GM18867 (cell line): Measurements from ENCODE around the gene ETFRF1.
A peak's percentile ranks its signal among the peaks of the same experiment; 100 is the strongest.

ENCODE experiments used
- ATAC-seq: cut with Tn5 transposase; IDR thresholded peaks from one replicate; pipeline ENCODE4 v1.9.1; 2021; ENCODE audit warnings: mild to moderate bottlenecking, moderate library complexity; ENCODE audit not compliant: unreplicated experiment

The ETFRF1 gene

GRCh38 chr12:25195056-25195971 is at the start of gene ETFRF1, which contains the start of gene DNAI7:
Gene ETFRF1, plus strand, starts transcription at chr12:25195237. Its CDS starts 8,720 bp downstream, at chr12:25203957.
Gene DNAI7, minus strand, starts transcription at chr12:25195160. Its CDS starts 82 bp downstream, at chr12:25195078.
- peak; percentile 92 for ATAC-seq

GRCh38 chr12:25146686-25147085 is 48.4 kb upstream of the ETFRF1 start:
- no peak for ATAC-seq

- no peak for ATAC-seq
Observed at GRCh38 chr12:25151476-25151875, 43.6 kb upstream of the ETFRF1 start.

GRCh38 chr12:25152055-25152454 is 43.0 kb upstream of the ETFRF1 start:
- ATAC-seq: no peak

- ATAC-seq: peak; percentile 59
Observed at GRCh38 chr12:25155022-25155576, 39.9 kb upstream of the ETFRF1 start.

GRCh38 chr12:25156061-25156460 is 39.0 kb upstream of the ETFRF1 start:
- no peak for ATAC-seq

- ATAC-seq: no peak
Observed at GRCh38 chr12:25162866-25163265, 32.2 kb upstream of the ETFRF1 start.

- ATAC-seq: no peak
Observed at GRCh38 chr12:25182765-25183164, 12.3 kb upstream of the ETFRF1 start.

- ATAC-seq: no peak
Observed at GRCh38 chr12:25184132-25184531, 10.9 kb upstream of the ETFRF1 start.

- ATAC-seq: peak; percentile 68
Observed at GRCh38 chr12:25186038-25186787, 8.8 kb upstream of the ETFRF1 start.

GRCh38 chr12:25186788-25187402 is 8.1 kb upstream of the ETFRF1 start:
- ATAC-seq: peak; percentile 90

- no peak for ATAC-seq
Observed at GRCh38 chr12:25187781-25188180, 7.3 kb upstream of the ETFRF1 start.

- ATAC-seq: no peak
Observed at GRCh38 chr12:25189656-25190055, 5.4 kb upstream of the ETFRF1 start.

GRCh38 chr12:25190793-25191192 is 4.2 kb upstream of the ETFRF1 start:
- no peak for ATAC-seq

- no peak for ATAC-seq
Observed at GRCh38 chr12:25194214-25194613, 823 bp upstream of the ETFRF1 start.

GRCh38 chr12:25194722-25195055 is 348 bp upstream of the ETFRF1 start:
- ATAC-seq: no peak

- ATAC-seq: no peak
Observed at GRCh38 chr12:25197608-25198007, 2.6 kb downstream of the ETFRF1 start.

- no peak for ATAC-seq
Observed at GRCh38 chr12:25200703-25201102, 5.7 kb downstream of the ETFRF1 start.

GRCh38 chr12:25202137-25202536 is 7.1 kb downstream of the ETFRF1 start:
- no peak for ATAC-seq

GRCh38 chr12:25207411-25207810 is 12.4 kb downstream of the ETFRF1 start:
- no peak for ATAC-seq

- no peak for ATAC-seq
Observed at GRCh38 chr12:25207846-25208245, 12.8 kb downstream of the ETFRF1 start.
